ENCODE results near the gene GTF2I. TPM values are rescaled to one million over a fixed set of nuclear protein-coding genes. Genes with fewer than 3 reads are reported as not detected.

The GTF2I gene
- total RNA-seq, 1 experiment from 2014 or later, result 357 TPM

DNA sequence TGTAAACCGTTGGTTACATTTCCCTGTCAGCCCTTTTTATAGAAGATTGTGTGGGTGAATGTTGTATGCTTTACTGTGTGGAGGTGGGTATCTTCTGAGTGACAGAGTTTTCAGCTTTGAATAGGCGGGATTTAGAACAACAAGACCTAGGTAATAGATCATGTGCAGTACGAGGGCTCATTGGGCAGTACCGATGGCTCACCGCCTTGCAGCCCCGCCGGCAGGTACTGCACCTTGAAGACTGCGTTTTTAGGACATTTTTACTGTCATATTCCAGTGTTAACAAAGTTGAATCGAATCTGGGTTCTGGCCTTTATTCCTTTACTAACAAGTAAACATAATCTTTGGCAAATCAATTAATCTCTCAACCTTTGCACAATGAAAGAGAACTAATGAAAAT lies 60.4 kb downstream of the GTF2I start:
- H3K27me3 Mint-ChIP-seq (ENCODE audit: low read depth), result no peaks in the 10 kb centered on the region
- Histone ChIP-seq H3K23ac (ENCODE audit: insufficient read length, low read depth, low read length) (no peak overlapping the region), H2BK12ac (ENCODE audit: insufficient read length, low read depth, low read length) (no peak overlapping the region), H3K14ac (ENCODE audit: insufficient read depth, low read length) (no peak overlapping the region), H3K79me2 (ENCODE audit: insufficient read depth, low read length) (no peaks in the 10 kb centered on the region), H3T11ph (ENCODE audit: low read length) (no peak overlapping the region), H3K79me1 (ENCODE audit: insufficient read depth, low read depth, low read length, poor library complexity, severe bottlenecking) (no peaks in the 10 kb centered on the region), H4K8ac (replicated peaks; ENCODE audit: insufficient read length, low read depth, low read length) (no peak overlapping the region), H3K4ac (ENCODE audit: low read depth, low read length) (no peak overlapping the region), H2BK20ac (ENCODE audit: low read depth, low read length, poor library complexity, severe bottlenecking) (no peak overlapping the region), H2BK15ac (ENCODE audit: low read depth, low read length) (no peak overlapping the region), H2AK5ac (ENCODE audit: insufficient read length, low read length) (no peak overlapping the region), H3K27me3 (ENCODE audit: insufficient read depth, low read length) (no peaks in the 10 kb centered on the region), H3K4me1 (ENCODE audit: insufficient read depth, low read length) (no peaks in the 10 kb centered on the region), H4K20me1 (ENCODE audit: control insufficient read depth, insufficient read depth, insufficient read length) (no peaks in the 10 kb centered on the region), H3K9me3 (ENCODE audit: control insufficient read depth, low read depth, low read length) (no peaks in the 10 kb centered on the region), H3K9ac (ENCODE audit: extremely low read depth, insufficient read length, low read length) (no peak overlapping the region), H4K5ac (ENCODE audit: insufficient read length, low read depth, low read length) (no peak overlapping the region), H2AFZ (ENCODE audit: low read length) (no peak overlapping the region), H3K27ac (ENCODE audit: insufficient read length, low read depth, low read length) (no peak overlapping the region), H3K56ac (ENCODE audit: insufficient read length, low read depth, low read length) (no peak overlapping the region), H3K4me2 (ENCODE audit: insufficient read depth, insufficient read length, low read length) (no peak overlapping the region), H2BK120ac (ENCODE audit: low read depth, low read length, poor library complexity, severe bottlenecking) (no peak overlapping the region), H2BK5ac (ENCODE audit: insufficient read length, low read length) (no peak overlapping the region), H4K91ac (ENCODE audit: insufficient read length, low read depth, low read length) (no peak overlapping the region), H3K23me2 (ENCODE audit: insufficient read length, low read depth, low read length, poor library complexity, severe bottlenecking) (no peaks in the 10 kb centered on the region), H3K18ac (ENCODE audit: insufficient read length, low read depth, low read length) (no peak overlapping the region)
- peak overlapping the region in 2 of 3 experiments; percentile 62 to 63; a peak in 4 of 7 replicates for H3K27ac Mint-ChIP-seq
- WGBS (ENCODE audit: extremely low coverage, insufficient read length, low lambda C conversion rate), result no CpG with 5 or more reads among the region's 9 CpGs
- DNase-seq, result no peak
- H3K36me3 Mint-ChIP-seq (ENCODE audit: insufficient read depth in 1 of 3, low read depth in 3 of 3), result peaks cover 25 to 78% (median 75%) of the 10 kb centered on the region in 3 experiments; a peak in 6 of 7 replicates
- peaks cover under 1 to 1% of the 10 kb centered on the region in 2 experiments; a peak in 2 of 5 replicates for H3K9me3 Mint-ChIP-seq
- H3K4me3 Mint-ChIP-seq, result no peak overlapping the region
- H3K4me1 Mint-ChIP-seq, result no peaks in the 10 kb centered on the region
- TF ChIP-seq, protein P1, sequence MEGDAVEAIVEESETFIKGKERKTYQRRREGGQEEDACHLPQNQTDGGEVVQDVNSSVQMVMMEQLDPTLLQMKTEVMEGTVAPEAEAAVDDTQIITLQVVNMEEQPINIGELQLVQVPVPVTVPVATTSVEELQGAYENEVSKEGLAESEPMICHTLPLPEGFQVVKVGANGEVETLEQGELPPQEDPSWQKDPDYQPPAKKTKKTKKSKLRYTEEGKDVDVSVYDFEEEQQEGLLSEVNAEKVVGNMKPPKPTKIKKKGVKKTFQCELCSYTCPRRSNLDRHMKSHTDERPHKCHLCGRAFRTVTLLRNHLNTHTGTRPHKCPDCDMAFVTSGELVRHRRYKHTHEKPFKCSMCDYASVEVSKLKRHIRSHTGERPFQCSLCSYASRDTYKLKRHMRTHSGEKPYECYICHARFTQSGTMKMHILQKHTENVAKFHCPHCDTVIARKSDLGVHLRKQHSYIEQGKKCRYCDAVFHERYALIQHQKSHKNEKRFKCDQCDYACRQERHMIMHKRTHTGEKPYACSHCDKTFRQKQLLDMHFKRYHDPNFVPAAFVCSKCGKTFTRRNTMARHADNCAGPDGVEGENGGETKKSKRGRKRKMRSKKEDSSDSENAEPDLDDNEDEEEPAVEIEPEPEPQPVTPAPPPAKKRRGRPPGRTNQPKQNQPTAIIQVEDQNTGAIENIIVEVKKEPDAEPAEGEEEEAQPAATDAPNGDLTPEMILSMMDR (conservative IDR thresholded peaks at IDR 0.05), result no peak

All from H9 (cell line).